Measurements from ENCODE around the gene CDC42BPB. TPM values are rescaled to one million over a fixed set of nuclear protein-coding genes. Genes with fewer than 3 reads are reported as not detected.
A peak's percentile ranks its signal among the peaks of the same experiment; 100 is the strongest.

CDC42BPB gene
- polyA plus RNA-seq, 1 of the 3 experiments (the other 2 are of a cell fraction) = 61.6 TPM

- no peaks in the 10 kb centered on the region for H3K9me2 ChIP-seq
- H3K27ac ChIP-seq (ENCODE audit: low read depth in 2 of 2, low read length in 1 of 2) = no peak overlapping the region
- H3F3A ChIP-seq (replicated peaks; ENCODE audit: insufficient read depth) = peaks cover 4% of the 10 kb centered on the region
- H3K4me3 ChIP-seq (ENCODE audit: low read depth in 2 of 2, low read length in 1 of 2) = peak overlapping the region in 1 of 2 experiments; percentile 33; a peak in 2 of 4 replicates
- 61% methylated on average over 12 of the region's 69 CpGs for WGBS (ENCODE audit: low lambda C conversion rate)
- peaks cover 0 to 4% of the 10 kb centered on the region in 2 experiments; a peak in 1 of 4 replicates for H3K4me1 ChIP-seq (ENCODE audit: control insufficient read depth in 1 of 2, insufficient read depth in 2 of 2, low read depth in 1 of 2, low read length in 1 of 2)
- no peak overlapping the region for H3K9ac ChIP-seq
- H4K20me1 ChIP-seq (ENCODE audit: insufficient read depth) = no peaks in the 10 kb centered on the region
- ChIA-PET POLR2A (no interaction called here), CTCF (interaction anchor here (0.6 to 6.3 kb wide), 10 partner anchors 9 to 300 kb away, joined by 3 to 69 read pairs (median 4); no protein-coding TSS in a partner anchor)
- no peaks in the 10 kb centered on the region for H3K79me2 ChIP-seq (ENCODE audit: insufficient read depth)
- no peak for TF ChIP-seq FOSL2 (IDR thresholded peaks at IDR 0.05; ENCODE audit: borderline replicate concordance, low read depth)
- TF ChIP-seq JUND (IDR thresholded peaks at IDR 0.05) = no peak
- peak; percentile 15 for TF ChIP-seq SMC3 (IDR thresholded peaks at IDR 0.05; ENCODE audit: low read depth, low read length)
- TF ChIP-seq RAD21 (IDR thresholded peaks at IDR 0.05; ENCODE audit: low read length) = peak; percentile 20; the same call in 1 of the 2 replicates
- peak; percentile 34; the same call in 1 of the 2 replicates for TF ChIP-seq CTCF (IDR thresholded peaks at IDR 0.05)
- no peaks in the 10 kb centered on the region for H3K36me3 ChIP-seq (replicated peaks in 1 of 2; ENCODE audit: control insufficient read depth in 1 of 2, insufficient read depth in 2 of 2, low read length in 1 of 2)
- no peak overlapping the region for H2AFZ ChIP-seq (ENCODE audit: low read depth)
- peak overlapping the region; percentile 50; the same call in 1 of the 2 replicates for H3K4me2 ChIP-seq
- no peaks in the 10 kb centered on the region for H3K9me3 ChIP-seq
- H3K27me3 ChIP-seq (ENCODE audit: insufficient read depth) = no peaks in the 10 kb centered on the region
- DNase-seq = peak; percentile 94
These were observed 33.9 kb upstream of the CDC42BPB start for GRCh38 chr14:103091041-103091882.

- Histone ChIP-seq H3K4me3 (ENCODE audit: low read depth in 2 of 2, low read length in 1 of 2) (no peak overlapping the region), H3K4me1 (ENCODE audit: control insufficient read depth in 1 of 2, insufficient read depth in 2 of 2, low read depth in 1 of 2, low read length in 1 of 2) (peaks cover 0 to 4% of the 10 kb centered on the region in 2 experiments; a peak in 1 of 4 replicates), H3K27ac (ENCODE audit: low read depth in 2 of 2, low read length in 1 of 2) (no peak overlapping the region), H3K9me2 (no peaks in the 10 kb centered on the region), H3K9ac (no peak overlapping the region), H4K20me1 (ENCODE audit: insufficient read depth) (no peaks in the 10 kb centered on the region), H3K79me2 (ENCODE audit: insufficient read depth) (no peaks in the 10 kb centered on the region), H3K36me3 (replicated peaks in 1 of 2; ENCODE audit: control insufficient read depth in 1 of 2, insufficient read depth in 2 of 2, low read length in 1 of 2) (no peaks in the 10 kb centered on the region), H3K4me2 (no peak overlapping the region), H2AFZ (ENCODE audit: low read depth) (no peak overlapping the region), H3K27me3 (ENCODE audit: insufficient read depth) (no peaks in the 10 kb centered on the region; the same call in 1 of the 2 replicates), H3F3A (replicated peaks; ENCODE audit: insufficient read depth) (peaks cover under 1% of the 10 kb centered on the region), H3K9me3 (no peaks in the 10 kb centered on the region)
- no peak for DNase-seq
- ChIA-PET CTCF (interaction anchor here (0.6 to 6.3 kb wide), 9 partner anchors 10 to 202 kb away, joined by 3 to 69 read pairs (median 3); no protein-coding TSS in a partner anchor), POLR2A (no interaction called here)
- 92% methylated on average over 7 of the region's 12 CpGs for WGBS (ENCODE audit: low lambda C conversion rate)
- TF ChIP-seq CHD2 (IDR thresholded peaks at IDR 0.05; ENCODE audit: low read length, partially characterized antibody) (no peak), ZBTB33 (IDR thresholded peaks at IDR 0.05; ENCODE audit: borderline replicate concordance, low read depth) (no peak), FOXM1 (IDR thresholded peaks at IDR 0.05; ENCODE audit: low read depth) (no peak), IRF3 (IDR thresholded peaks at IDR 0.05; ENCODE audit: low read depth, low read length) (no peak), SMC3 (IDR thresholded peaks at IDR 0.05; ENCODE audit: low read depth, low read length) (no peak), RXRA (IDR thresholded peaks at IDR 0.05; ENCODE audit: borderline replicate concordance, low read depth) (no peak), MEF2A (IDR thresholded peaks at IDR 0.05; ENCODE audit: borderline replicate concordance, low read depth) (no peak), JUND (IDR thresholded peaks at IDR 0.05) (no peak)
These were observed 33.2 kb upstream of the CDC42BPB start for GRCh38 chr14:103090481-103091020.
